IMR-90 (cell line): ENCODE results near the gene NCBP2L. TPM values are rescaled to one million over a fixed set of nuclear protein-coding genes. Genes with fewer than 3 reads are reported as not detected.

ENCODE experiments used
- ATAC-seq: fragments of 200-7000 bp; cut with Tn5 transposase; 2 replicates; pipeline ENCODE4 v1.9.1; 2020; ENCODE audit warnings: low read depth, mild to moderate bottlenecking, moderate library complexity
- BruUV-seq: library from RNA; stranded (reverse); fragments of 400-500 nt; replicated peaks from 2 replicates; lab custom pipeline; 2021; lab: Mats Ljungman, UMichigan
- CTCF ChIA-PET: fragments of 300-600 bp; formaldehyde crosslinking; extraction: SDS; loops from one replicate; lab custom pipeline; 2021; ENCODE audit warnings: antibody characterized with exemption; lab: Yijun Ruan, JAX
- POLR2A ChIA-PET: fragments of 300-600 bp; sonication (Branson Sonifier 250); formaldehyde crosslinking; loops from one replicate; lab custom pipeline; 2022; ENCODE audit warnings: antibody characterized with exemption; ENCODE audit not compliant: unreplicated experiment; lab: Charles Lee
- DNase-seq: peaks from one replicate; pipeline ENCODE4 v3.0.0; 2013
- H2AFZ ChIP-seq: replicated peaks from 2 replicates; pipeline ENCODE3; 2013; ENCODE audit warnings: low read length, mild to moderate bottlenecking; ENCODE audit not compliant: poor library complexity
- H2AK5ac ChIP-seq: 2 replicates; pipeline ENCODE4 v1.6.1; 2013; ENCODE audit warnings: low read depth, low read length, inconsistent platforms
- H2AK9ac ChIP-seq: replicated peaks from 2 replicates; pipeline ENCODE3; 2013; ENCODE audit warnings: mild to moderate bottlenecking, low read depth, low read length, moderate library complexity; ENCODE audit not compliant: poor library complexity
- H2BK120ac ChIP-seq: 2 replicates; pipeline ENCODE4 v1.6.1; 2013; ENCODE audit warnings: low read depth, low read length, inconsistent platforms
- H2BK15ac ChIP-seq: 3 replicates; pipeline ENCODE4 v1.6.1; 2013; ENCODE audit warnings: low read depth, low read length, inconsistent platforms
- H2BK20ac ChIP-seq: 2 replicates; pipeline ENCODE4 v1.6.1; 2013; ENCODE audit warnings: low read depth, mild to moderate bottlenecking, inconsistent platforms, low read length, moderate library complexity
- H2BK5ac ChIP-seq: 2 replicates; pipeline ENCODE4 v1.6.1; 2013; ENCODE audit warnings: mild to moderate bottlenecking, low read depth, low read length, inconsistent platforms; ENCODE audit not compliant: poor library complexity, severe bottlenecking
- H3K14ac ChIP-seq: replicated peaks from 2 replicates; pipeline ENCODE4 v1.6.1; 2013; ENCODE audit warnings: low read depth, low read length, inconsistent platforms
- H3K18ac ChIP-seq: 2 replicates; pipeline ENCODE4 v1.6.1; 2013; ENCODE audit warnings: low read depth, low read length, control low read depth
- H3K23ac ChIP-seq: 2 replicates; pipeline ENCODE4 v1.6.1; 2013; ENCODE audit warnings: low read depth, low read length, inconsistent platforms
- H3K27ac ChIP-seq: 2 replicates; pipeline ENCODE4 v1.5.1; 2013; ENCODE audit warnings: mild to moderate bottlenecking, control low read depth, low read length; ENCODE audit not compliant: insufficient read depth
- H3K27me3 ChIP-seq: 2 replicates; pipeline ENCODE4 v1.6.1; 2013; ENCODE audit warnings: low read length; ENCODE audit not compliant: control insufficient read depth, insufficient read depth
- H3K36me3 ChIP-seq: 2 replicates; pipeline ENCODE4 v1.6.1; 2013; ENCODE audit warnings: low read length, mixed read lengths; ENCODE audit not compliant: control insufficient read depth, insufficient read depth
- H3K4ac ChIP-seq: 2 replicates; pipeline ENCODE4 v1.6.1; 2013; ENCODE audit warnings: low read depth, low read length, inconsistent platforms
- H3K4me1 ChIP-seq: 2 replicates; pipeline ENCODE4 v1.6.1; 2013; ENCODE audit warnings: low read length, mixed read lengths; ENCODE audit not compliant: control insufficient read depth, insufficient read depth
- H3K4me2 ChIP-seq: 2 replicates; pipeline ENCODE4 v1.6.1; 2013; ENCODE audit warnings: low read depth, mild to moderate bottlenecking, control low read depth, low read length, moderate library complexity
- H3K4me3 ChIP-seq: 2 replicates; pipeline ENCODE4 v1.5.1; 2013; ENCODE audit warnings: low read depth, mild to moderate bottlenecking, control low read depth, low read length, moderate library complexity; ENCODE audit not compliant: insufficient read depth
- H3K56ac ChIP-seq: 2 replicates; pipeline ENCODE4 v1.6.1; 2013; ENCODE audit warnings: low read length, inconsistent platforms; ENCODE audit not compliant: insufficient read depth; ENCODE audit errors: extremely low read depth
- H3K79me1 ChIP-seq, 2 experiments: 2 replicates each; pipeline ENCODE4 v1.6.1; 2013; ENCODE audit warnings: low read length in 2 of 2, inconsistent platforms in 1 of 2, low read depth in 1 of 2
- H3K9ac ChIP-seq: 2 replicates; pipeline ENCODE4 v1.6.1; 2013; ENCODE audit warnings: low read depth, low read length, control low read depth
- H3K9me1 ChIP-seq: 2 replicates; pipeline ENCODE4 v1.6.1; 2013; ENCODE audit warnings: low read length, inconsistent platforms; ENCODE audit not compliant: insufficient read depth
- H3K9me3 ChIP-seq: 2 replicates; pipeline ENCODE4 v1.6.1; 2013; ENCODE audit warnings: low read length; ENCODE audit not compliant: control insufficient read depth, insufficient read depth
- H4K20me1 ChIP-seq: 2 replicates; pipeline ENCODE4 v1.6.1; 2013; ENCODE audit warnings: low read length, inconsistent platforms; ENCODE audit not compliant: insufficient read depth
- H4K5ac ChIP-seq: 2 replicates; pipeline ENCODE4 v1.6.1; 2013; ENCODE audit warnings: mild to moderate bottlenecking, low read depth, low read length, control low read depth
- H4K8ac ChIP-seq, 2 experiments: 2 replicates each; pipeline ENCODE4 v1.6.1; 2013; ENCODE audit warnings: low read depth in 2 of 2, low read length in 2 of 2, control low read depth in 1 of 2, inconsistent platforms in 1 of 2
- H4K91ac ChIP-seq: 2 replicates; pipeline ENCODE4 v1.6.1; 2013; ENCODE audit warnings: low read depth, low read length, inconsistent platforms; ENCODE audit not compliant: insufficient read depth
- BHLHE40 ChIP-seq: fragments of 150-350 bp; IDR thresholded peaks from 2 replicates; pipeline ENCODE4 v1.6.1; 2016; ENCODE audit warnings: mild to moderate bottlenecking, low read depth, low read length
- CHD1 ChIP-seq: IDR thresholded peaks from 2 replicates; pipeline ENCODE4 v1.6.1; 2012; ENCODE audit warnings: low read depth, low read length, improper control_type of control experiment
- FOS ChIP-seq: fragments of 150-350 bp; IDR thresholded peaks from 2 replicates; pipeline ENCODE4 v1.6.1; 2016; ENCODE audit warnings: low read depth, low read length
- MAFK ChIP-seq: IDR thresholded peaks from 2 replicates; pipeline ENCODE4 v1.6.1; 2012; ENCODE audit warnings: low read depth, low read length, improper control_type of control experiment
- MAZ ChIP-seq: IDR thresholded peaks from 2 replicates; pipeline ENCODE4 v1.6.1; 2012; ENCODE audit warnings: low read depth, mild to moderate bottlenecking, low read length, improper control_type of control experiment, moderate library complexity, borderline replicate concordance
- POLR2A ChIP-seq: IDR thresholded peaks from 2 replicates; pipeline ENCODE4 v1.6.1; 2012; ENCODE audit warnings: mild to moderate bottlenecking, low read depth, low read length
- RAD21 ChIP-seq: IDR thresholded peaks from 2 replicates; pipeline ENCODE4 v1.6.1; 2012; ENCODE audit warnings: low read length, improper control_type of control experiment
- RCOR1 ChIP-seq: IDR thresholded peaks from 2 replicates; pipeline ENCODE4 v1.6.1; 2012; ENCODE audit warnings: mild to moderate bottlenecking, low read length, improper control_type of control experiment; ENCODE audit not compliant: insufficient replicate concordance
- RFX5 ChIP-seq: IDR thresholded peaks from 2 replicates; pipeline ENCODE4 v1.8.0; 2012; ENCODE audit warnings: low read depth, mild to moderate bottlenecking, low read length, moderate library complexity
- SMC3 ChIP-seq: fragments of 150-350 bp; IDR thresholded peaks from 2 replicates; pipeline ENCODE4 v1.6.1; 2016; ENCODE audit warnings: low read depth, mild to moderate bottlenecking, antibody characterized with exemption, low read length, moderate library complexity
- WGBS, 2 experiments: methylation state at CpG; one replicate each; pipeline versions ENCODE4 v1.1.5 to v1.1.7; 2013; ENCODE audit warnings: missing lambda C conversion rate in 2 of 2; ENCODE audit not compliant: insufficient read length in 1 of 2; ENCODE audit errors: extremely low coverage in 2 of 2; 5-methylcytosine and 5-hydroxymethylcytosine counted together
- dilution Hi-C: fragments of 300-500 bp; cut with HindIII; formaldehyde crosslinking; loops from one replicate; pipeline ENCODE4 v1.14.3; 2018; ENCODE audit warnings: low sequenced_read_pairs; ENCODE audit not compliant: unreplicated experiment
- in situ Hi-C: fragments of 300-500 bp; cut with MboI; formaldehyde crosslinking; loops from 3 replicates; pipeline ENCODE4 v1.14.3; 2019; ENCODE audit warnings: low sequenced_read_pairs, inconsistent platforms, mixed read lengths
- intact Hi-C: fragments of 100-400 bp; cut with micrococcal nuclease; formaldehyde crosslinking; loops from 2 replicates; pipeline ENCODE4 v1.10.0; 2022
- polyA plus RNA-seq, 3 experiments: library from polyadenylated mRNA; depleted of rRNA; stranded (reverse); fragments of >200 nt; gene quantifications; 2 replicates each; pipeline ENCODE4 v1.2.3, GENCODE V29; 2012; ENCODE audit warnings: low replicate concordance in 1 of 3
- total RNA-seq: library from RNA; depleted of rRNA; stranded (reverse); fragments of >200 nt; gene quantifications from 2 replicates; pipeline ENCODE4 v1.2.3, GENCODE V29; 2012
- TF ChIP-seq, protein P1 (sequence below): conservative IDR thresholded peaks from 2 replicates; pipeline ENCODE4 v1.5.1; 2012; ENCODE audit warnings: mild to moderate bottlenecking, low read depth, low read length, improper control_type of control experiment
- TF ChIP-seq, protein P2 (sequence below): fragments of 150-350 bp; IDR thresholded peaks from 2 replicates; pipeline ENCODE4 v1.6.1; 2016; ENCODE audit warnings: low read depth, mild to moderate bottlenecking, low read length, moderate library complexity, borderline replicate concordance
- TF ChIP-seq, protein P3 (sequence below): fragments of 150-350 bp; IDR thresholded peaks from 2 replicates; pipeline ENCODE4 v1.6.1; 2017; ENCODE audit warnings: mild to moderate bottlenecking, antibody characterized with exemption, low read length, low read depth

The NCBP2L gene
- total and polyA plus RNA-seq, 2 of the 4 experiments (the other 2 are of a cell fraction): not detected

DNA sequence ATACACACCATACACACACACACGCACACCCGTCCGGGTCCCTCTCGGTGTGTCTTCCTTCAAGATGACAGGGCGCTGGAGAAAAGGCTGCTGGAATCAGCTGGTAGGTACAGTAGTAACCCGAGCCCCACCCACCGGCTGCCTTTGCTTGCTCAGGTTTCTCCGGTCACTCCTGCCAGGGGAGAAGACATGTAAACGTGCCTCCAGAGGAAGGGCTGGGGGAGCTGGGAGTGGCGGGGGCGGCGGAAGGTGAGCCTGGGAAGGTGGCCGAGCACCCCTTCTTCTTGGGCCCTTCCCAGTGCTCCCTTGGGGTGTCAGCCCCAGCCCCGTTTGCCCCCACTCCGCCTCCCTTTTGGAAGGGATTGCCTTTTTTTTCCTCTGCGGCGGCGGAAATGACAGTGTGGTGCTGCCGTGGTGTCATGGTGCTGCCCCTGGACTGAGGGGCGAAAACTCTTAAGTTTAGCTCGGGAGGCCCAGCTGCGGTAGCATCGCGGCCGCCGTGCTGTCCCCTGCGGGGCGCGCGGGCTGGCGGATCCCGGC lies 48.2 kb downstream of the NCBP2L start, which contains the start of gene MID2:
Gene MID2 (plus strand): TSS at position 169 of the 540 bp plus-strand sequence. CDS start 561 bp downstream, outside the sequence.
- H3K27ac ChIP-seq: peak within 1 kb of the TSS; percentile 12; the same call in 1 of the 2 replicates
- H2AK5ac ChIP-seq: no peak within 1 kb of the TSS
- H3K9me1 ChIP-seq: no peaks in the 10 kb centered on the region
- no peak within 1 kb of the TSS for H3K23ac ChIP-seq
- H2BK5ac ChIP-seq: no peak within 1 kb of the TSS
- no peaks in the 10 kb centered on the region; the same call in 1 of the 2 replicates for H4K20me1 ChIP-seq
- no peak within 1 kb of the TSS for H3K18ac ChIP-seq
- H3K27me3 ChIP-seq: peaks cover 8% of the 10 kb centered on the region
- no TSS peak for BruUV-seq
- no peak within 1 kb of the TSS for H2BK15ac ChIP-seq
- H3K9ac ChIP-seq: 0 out of 2 replicates have a peak within 1 kb of the TSS, but pooled peaks have one; percentile 33
- CTCF ChIA-PET: no interaction called here
- no peak for DNase-seq
- no peaks in the 10 kb centered on the region for H3K79me1 ChIP-seq
- H3K56ac ChIP-seq: no peak within 1 kb of the TSS
- H2BK20ac ChIP-seq: no peak within 1 kb of the TSS
- no peak for ATAC-seq
- no peaks in the 10 kb centered on the region for H3K9me3 ChIP-seq
- POLR2A ChIA-PET: no interaction called here
- peak within 1 kb of the TSS; percentile 84 for H2AFZ ChIP-seq
- peak within 1 kb of the TSS; percentile 59 for H3K4me2 ChIP-seq
- H4K8ac ChIP-seq: peak within 1 kb of the TSS in 1 of 2 experiments; percentile 14; a peak in 2 of 4 replicates
- 31% methylated on average over 3 of the region's 32 CpGs; no CpG with 5 or more reads in 1 of the 2 experiments for WGBS, 2 experiments
- H2BK120ac ChIP-seq: no peak within 1 kb of the TSS
- dilution Hi-C loops (no loop called here), in situ Hi-C loops (no loop called here), intact Hi-C loops (no loop called here)
- H4K91ac ChIP-seq: no peak within 1 kb of the TSS
- no peak within 1 kb of the TSS for H2AK9ac ChIP-seq
- H3K4me1 ChIP-seq: no peaks in the 10 kb centered on the region
- TF ChIP-seq, protein P1, sequence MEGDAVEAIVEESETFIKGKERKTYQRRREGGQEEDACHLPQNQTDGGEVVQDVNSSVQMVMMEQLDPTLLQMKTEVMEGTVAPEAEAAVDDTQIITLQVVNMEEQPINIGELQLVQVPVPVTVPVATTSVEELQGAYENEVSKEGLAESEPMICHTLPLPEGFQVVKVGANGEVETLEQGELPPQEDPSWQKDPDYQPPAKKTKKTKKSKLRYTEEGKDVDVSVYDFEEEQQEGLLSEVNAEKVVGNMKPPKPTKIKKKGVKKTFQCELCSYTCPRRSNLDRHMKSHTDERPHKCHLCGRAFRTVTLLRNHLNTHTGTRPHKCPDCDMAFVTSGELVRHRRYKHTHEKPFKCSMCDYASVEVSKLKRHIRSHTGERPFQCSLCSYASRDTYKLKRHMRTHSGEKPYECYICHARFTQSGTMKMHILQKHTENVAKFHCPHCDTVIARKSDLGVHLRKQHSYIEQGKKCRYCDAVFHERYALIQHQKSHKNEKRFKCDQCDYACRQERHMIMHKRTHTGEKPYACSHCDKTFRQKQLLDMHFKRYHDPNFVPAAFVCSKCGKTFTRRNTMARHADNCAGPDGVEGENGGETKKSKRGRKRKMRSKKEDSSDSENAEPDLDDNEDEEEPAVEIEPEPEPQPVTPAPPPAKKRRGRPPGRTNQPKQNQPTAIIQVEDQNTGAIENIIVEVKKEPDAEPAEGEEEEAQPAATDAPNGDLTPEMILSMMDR: no peak
- TF ChIP-seq RCOR1: no peak
- no peak for TF ChIP-seq FOS
- TF ChIP-seq, protein P2, sequence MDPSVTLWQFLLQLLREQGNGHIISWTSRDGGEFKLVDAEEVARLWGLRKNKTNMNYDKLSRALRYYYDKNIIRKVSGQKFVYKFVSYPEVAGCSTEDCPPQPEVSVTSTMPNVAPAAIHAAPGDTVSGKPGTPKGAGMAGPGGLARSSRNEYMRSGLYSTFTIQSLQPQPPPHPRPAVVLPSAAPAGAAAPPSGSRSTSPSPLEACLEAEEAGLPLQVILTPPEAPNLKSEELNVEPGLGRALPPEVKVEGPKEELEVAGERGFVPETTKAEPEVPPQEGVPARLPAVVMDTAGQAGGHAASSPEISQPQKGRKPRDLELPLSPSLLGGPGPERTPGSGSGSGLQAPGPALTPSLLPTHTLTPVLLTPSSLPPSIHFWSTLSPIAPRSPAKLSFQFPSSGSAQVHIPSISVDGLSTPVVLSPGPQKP: no peak
- no peak for TF ChIP-seq MAZ
- TF ChIP-seq, protein P3, sequence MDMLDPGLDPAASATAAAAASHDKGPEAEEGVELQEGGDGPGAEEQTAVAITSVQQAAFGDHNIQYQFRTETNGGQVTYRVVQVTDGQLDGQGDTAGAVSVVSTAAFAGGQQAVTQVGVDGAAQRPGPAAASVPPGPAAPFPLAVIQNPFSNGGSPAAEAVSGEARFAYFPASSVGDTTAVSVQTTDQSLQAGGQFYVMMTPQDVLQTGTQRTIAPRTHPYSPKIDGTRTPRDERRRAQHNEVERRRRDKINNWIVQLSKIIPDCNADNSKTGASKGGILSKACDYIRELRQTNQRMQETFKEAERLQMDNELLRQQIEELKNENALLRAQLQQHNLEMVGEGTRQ: no peak
- no peak for TF ChIP-seq SMC3
- no peak for TF ChIP-seq RAD21
- TF ChIP-seq CHD1: no peak
- TF ChIP-seq POLR2A: no peak
- TF ChIP-seq BHLHE40: no peak
- TF ChIP-seq RFX5: no peak
- TF ChIP-seq MAFK: no peak
- peak within 1 kb of the TSS; percentile 43 for H3K4me3 ChIP-seq
- no peaks in the 10 kb centered on the region for H3K36me3 ChIP-seq
- H3K4ac ChIP-seq: peak within 1 kb of the TSS; percentile 29; the same call in 1 of the 2 replicates
- no peak within 1 kb of the TSS for H3K14ac ChIP-seq
- peak within 1 kb of the TSS; percentile 44; the same call in 1 of the 2 replicates for H4K5ac ChIP-seq
